HL-60 (cell line): ENCODE results near the gene POC1A.
"Not testable (repeated sequence)": the region's sequence is repeated elsewhere in the genome, so short reads cannot be mapped to it uniquely, and the experiment has no call there.

Experiments used
- DNase-seq, 2 experiments: peaks; one replicate each; pipeline ENCODE4 v3.0.0-alpha.2; 2010 to 2020; ENCODE audit warnings: low read depth in 1 of 2, low spot score in 1 of 2
- H3K27ac ChIP-seq: fragments of 250-450 bp; sonication (Bioruptor Pico); replicated peaks from 2 replicates; pipeline ENCODE4 v1.5.1; 2020; ENCODE audit warnings: mild to moderate bottlenecking, moderate library complexity
- H3K27me3 ChIP-seq: fragments of 250-450 bp; sonication (Bioruptor Pico); 2 replicates; pipeline ENCODE4 v1.5.1; 2021; ENCODE audit warnings: mild to moderate bottlenecking, moderate library complexity; ENCODE audit not compliant: insufficient read depth, poor library complexity, severe bottlenecking
- H3K4me3 ChIP-seq: replicated peaks from 2 replicates; pipeline ENCODE4 v1.5.1; 2011; ENCODE audit warnings: mild to moderate bottlenecking, control low read depth, low read length; ENCODE audit not compliant: insufficient read depth
- GABPA ChIP-seq: IDR thresholded peaks from 2 replicates; pipeline ENCODE4 v1.6.1; 2012; ENCODE audit warnings: low read depth
- POLR2AphosphoS5 ChIP-seq: IDR thresholded peaks from 2 replicates; pipeline ENCODE4 v1.6.1; 2012; ENCODE audit warnings: low read depth
- REST ChIP-seq: IDR thresholded peaks from 2 replicates; pipeline ENCODE4 v1.6.1; 2012; ENCODE audit warnings: low read depth; ENCODE audit not compliant: insufficient replicate concordance
- SPI1 ChIP-seq: IDR thresholded peaks from 2 replicates; pipeline ENCODE4 v1.6.1; 2012; ENCODE audit warnings: low read depth, mild to moderate bottlenecking, borderline replicate concordance
- TF ChIP-seq, protein P1 (sequence below): IDR thresholded peaks from one replicate; pipeline ENCODE4 v1.5.1; 2011; ENCODE audit warnings: low read length, control low read depth, inconsistent platforms; ENCODE audit not compliant: insufficient read depth

The POC1A gene

DNA sequence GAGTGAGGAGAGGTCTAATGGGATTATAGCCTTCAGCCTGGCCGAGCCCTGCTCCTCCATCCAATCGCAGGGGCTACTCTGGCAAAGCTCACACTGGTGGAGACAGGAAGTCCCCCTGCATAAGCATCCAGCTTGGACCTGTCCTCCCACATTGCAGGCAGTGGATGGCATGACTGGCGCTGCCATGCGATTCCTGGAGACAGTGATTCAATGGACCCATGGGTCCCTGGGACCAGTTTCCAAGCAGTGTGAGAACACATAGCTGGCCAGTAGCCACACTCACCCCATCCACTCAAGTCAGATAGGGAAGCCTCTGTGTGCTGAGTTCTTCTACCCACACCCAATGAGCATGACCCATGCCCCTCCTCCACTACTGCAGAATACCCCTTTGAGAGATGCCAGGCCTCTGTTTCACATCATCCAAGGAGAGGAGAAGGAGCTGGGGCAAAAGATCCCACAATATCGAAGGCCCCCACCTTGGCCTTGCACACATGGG lies 18.1 kb upstream of the POC1A start:
- TF ChIP-seq GABPA (no peak), REST (no peak), SPI1 (no peak), POLR2AphosphoS5 (no peak)
- TF ChIP-seq, protein P1, sequence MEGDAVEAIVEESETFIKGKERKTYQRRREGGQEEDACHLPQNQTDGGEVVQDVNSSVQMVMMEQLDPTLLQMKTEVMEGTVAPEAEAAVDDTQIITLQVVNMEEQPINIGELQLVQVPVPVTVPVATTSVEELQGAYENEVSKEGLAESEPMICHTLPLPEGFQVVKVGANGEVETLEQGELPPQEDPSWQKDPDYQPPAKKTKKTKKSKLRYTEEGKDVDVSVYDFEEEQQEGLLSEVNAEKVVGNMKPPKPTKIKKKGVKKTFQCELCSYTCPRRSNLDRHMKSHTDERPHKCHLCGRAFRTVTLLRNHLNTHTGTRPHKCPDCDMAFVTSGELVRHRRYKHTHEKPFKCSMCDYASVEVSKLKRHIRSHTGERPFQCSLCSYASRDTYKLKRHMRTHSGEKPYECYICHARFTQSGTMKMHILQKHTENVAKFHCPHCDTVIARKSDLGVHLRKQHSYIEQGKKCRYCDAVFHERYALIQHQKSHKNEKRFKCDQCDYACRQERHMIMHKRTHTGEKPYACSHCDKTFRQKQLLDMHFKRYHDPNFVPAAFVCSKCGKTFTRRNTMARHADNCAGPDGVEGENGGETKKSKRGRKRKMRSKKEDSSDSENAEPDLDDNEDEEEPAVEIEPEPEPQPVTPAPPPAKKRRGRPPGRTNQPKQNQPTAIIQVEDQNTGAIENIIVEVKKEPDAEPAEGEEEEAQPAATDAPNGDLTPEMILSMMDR, result no peak
- H3K27ac ChIP-seq, result no peak overlapping the region
- no peak for DNase-seq

DNA sequence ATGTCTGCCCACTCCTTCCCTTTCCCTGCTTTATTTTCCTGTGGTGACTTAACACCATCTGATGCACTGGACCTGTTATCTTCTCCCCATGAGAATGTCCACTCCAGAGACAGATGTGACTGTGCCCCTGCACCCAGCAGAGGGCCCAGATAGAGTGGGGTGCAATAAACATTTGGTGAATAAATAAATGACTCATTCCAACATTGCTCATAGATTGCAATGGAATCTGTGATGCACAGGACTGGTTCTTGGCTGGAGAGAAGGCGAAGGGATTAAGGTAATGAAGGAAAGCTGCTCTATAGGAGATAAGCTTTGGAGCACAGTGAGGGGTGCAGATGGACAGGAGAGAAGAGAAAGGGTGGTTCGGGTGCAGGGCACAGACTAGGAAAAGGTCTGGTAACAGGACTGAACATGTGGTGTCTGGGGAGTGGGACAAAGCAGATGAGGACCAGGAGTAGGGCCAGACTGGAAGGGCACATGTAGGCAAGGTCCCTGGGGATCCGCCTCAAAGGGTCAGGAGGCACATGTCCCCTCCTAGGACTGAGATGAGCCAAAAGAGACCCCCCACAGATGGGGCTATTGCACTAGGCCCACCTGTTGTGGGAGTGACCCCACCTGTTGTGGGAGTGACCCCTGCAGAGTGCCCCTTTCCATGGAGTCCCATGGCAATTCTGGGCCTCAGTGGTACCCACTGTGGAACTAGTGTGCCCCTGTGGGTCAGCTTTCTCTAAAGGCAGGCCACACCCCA lies 17.5 kb upstream of the POC1A start:
- no peak for DNase-seq
- Histone ChIP-seq H3K27ac (no peak overlapping the region), H3K4me3 (no peak overlapping the region), H3K27me3 (no peaks in the 10 kb centered on the region)
- TF ChIP-seq POLR2AphosphoS5 (no peak), SPI1 (no peak), GABPA (no peak), REST (no peak)
- TF ChIP-seq, protein P1, result no peak

More for the DNA sequence above, 18.1 kb upstream of the POC1A start:
- H3K27me3 ChIP-seq, result no peaks in the 10 kb centered on the region
- no peak overlapping the region for H3K4me3 ChIP-seq

DNA sequence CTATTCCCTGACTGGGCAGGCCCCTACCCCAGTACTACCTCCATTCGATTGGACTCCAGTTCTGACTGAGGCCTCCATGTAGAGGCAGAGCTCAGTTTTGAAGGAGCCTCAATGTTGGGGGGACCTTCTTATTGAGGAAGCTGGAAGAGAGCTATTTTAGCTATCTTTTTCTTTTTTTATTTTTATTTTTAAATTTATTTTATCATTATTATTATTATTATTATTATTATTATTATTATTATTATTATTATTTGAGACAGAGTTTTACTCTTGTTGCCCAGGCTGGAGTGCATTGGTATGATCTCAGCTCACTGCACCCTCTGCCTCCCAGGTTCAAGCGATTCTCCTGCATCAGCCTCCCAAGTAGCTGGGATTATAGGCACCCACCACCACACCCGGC lies 16.0 kb upstream of the POC1A start:
- H3K27me3 ChIP-seq, DNase-seq, H3K4me3 ChIP-seq, H3K27ac ChIP-seq: not testable (repeated sequence)

GRCh38 chr3:52167240-52167639 lies 13.0 kb upstream of the POC1A start:
- Histone ChIP-seq H3K27me3 (no peaks in the 10 kb centered on the region), H3K4me3 (no peak overlapping the region), H3K27ac (no peak overlapping the region)
- DNase-seq, result no peak
- TF ChIP-seq GABPA, result no peak
- no peak for TF ChIP-seq SPI1
- TF ChIP-seq POLR2AphosphoS5, result no peak
- no peak for TF ChIP-seq REST
